Measurements from ENCODE around the gene TMCC3.
"Not testable (repeated sequence)": the region's sequence is repeated elsewhere in the genome, so short reads cannot be mapped to it uniquely, and the experiment has no call there.

TMCC3 gene

DNA sequence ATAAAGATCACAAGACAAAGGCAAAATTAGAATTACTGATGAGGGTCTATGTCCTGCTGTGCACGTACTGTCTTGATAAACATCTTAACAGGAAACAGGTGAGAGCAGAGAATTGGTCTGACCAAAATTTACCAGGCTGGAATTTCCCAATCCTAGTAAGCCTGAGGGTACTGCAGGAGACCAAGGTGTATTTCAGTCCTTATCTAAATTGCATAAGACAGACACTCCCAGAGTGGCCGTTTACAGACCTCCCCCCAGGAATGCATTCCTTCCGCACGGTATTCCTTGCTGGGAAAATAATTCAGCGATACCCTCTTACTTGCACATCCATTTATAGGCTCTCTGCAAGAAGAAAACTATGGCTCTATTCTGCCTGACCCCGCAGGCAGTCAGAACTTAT is 43.5 kb downstream of the TMCC3 start:
- not testable (repeated sequence) for DNase-seq (ENCODE audit: insufficient read length, low spot score); FAIRE-seq

GRCh38 chr12:94604366-94604698 is 46.0 kb downstream of the TMCC3 start:
- DNase-seq (ENCODE audit: insufficient read length, low spot score) (no peak), FAIRE-seq (no peak)

DNA sequence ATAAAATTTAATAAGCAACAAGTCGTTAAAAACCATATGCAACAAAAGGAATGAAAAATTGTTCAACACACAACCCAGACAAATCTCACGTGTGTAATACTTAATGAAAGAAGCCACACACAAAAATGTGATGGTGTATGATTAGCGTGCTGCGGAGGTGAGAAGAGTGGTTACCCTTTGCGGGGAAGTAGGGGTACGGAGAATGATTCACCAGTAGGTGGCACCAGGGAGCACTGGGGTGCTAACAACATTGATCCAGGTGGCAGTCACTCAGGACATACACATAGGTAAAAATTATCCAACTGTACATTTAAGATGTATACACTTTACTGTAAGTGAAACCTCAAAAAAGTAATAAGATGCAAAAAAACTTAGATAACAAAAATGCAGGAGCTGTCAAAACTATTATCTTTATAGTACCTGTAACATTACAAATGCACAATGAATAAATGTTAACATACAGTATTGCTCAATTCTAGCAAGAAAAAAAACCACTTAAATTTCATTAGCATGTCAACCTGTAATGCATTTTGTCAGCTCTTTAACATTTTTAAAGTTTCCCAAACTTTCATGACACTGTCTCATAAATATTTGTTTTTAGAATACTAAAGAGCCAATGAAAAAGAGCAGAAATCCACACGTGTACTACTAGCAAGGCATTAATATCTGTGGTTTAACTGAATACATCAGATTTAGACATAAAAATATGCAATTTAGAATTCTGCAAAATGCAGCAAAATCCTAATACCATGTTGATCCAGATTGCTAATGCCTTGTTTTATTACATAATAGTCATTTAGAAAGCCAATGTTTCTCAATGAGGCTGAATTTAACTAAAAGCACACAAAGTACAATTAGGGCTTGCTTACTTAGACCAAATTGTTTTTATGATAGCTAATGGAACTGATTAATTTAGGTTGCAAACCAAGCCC is 46.7 kb downstream of the TMCC3 start:
- peak; percentile 28 for DNase-seq (ENCODE audit: insufficient read length, low spot score)

DNA sequence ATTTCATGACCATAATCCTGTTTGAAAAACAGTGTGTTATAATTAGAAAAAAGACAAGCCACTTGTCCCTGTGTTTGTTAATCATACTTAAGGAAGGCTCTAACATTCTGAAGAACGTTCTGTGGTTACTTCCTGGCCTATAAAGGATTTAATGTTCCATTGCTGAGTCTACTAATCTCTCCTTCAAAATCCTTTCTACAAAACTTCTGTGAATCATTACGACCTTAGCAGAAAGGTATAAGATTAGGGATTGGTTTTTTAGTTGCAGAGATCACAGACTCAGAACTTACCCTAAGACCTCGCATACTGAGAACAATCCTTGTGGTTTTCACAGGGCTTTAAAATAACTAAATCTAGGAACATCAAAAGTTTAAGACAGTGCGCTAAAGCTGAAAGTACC is 48.3 kb downstream of the TMCC3 start:
- FAIRE-seq (no peak), DNase-seq (ENCODE audit: insufficient read length, low spot score) (no peak)

More for the DNA sequence above, 46.7 kb downstream of the TMCC3 start:
- peak; percentile 26 for FAIRE-seq

DNA sequence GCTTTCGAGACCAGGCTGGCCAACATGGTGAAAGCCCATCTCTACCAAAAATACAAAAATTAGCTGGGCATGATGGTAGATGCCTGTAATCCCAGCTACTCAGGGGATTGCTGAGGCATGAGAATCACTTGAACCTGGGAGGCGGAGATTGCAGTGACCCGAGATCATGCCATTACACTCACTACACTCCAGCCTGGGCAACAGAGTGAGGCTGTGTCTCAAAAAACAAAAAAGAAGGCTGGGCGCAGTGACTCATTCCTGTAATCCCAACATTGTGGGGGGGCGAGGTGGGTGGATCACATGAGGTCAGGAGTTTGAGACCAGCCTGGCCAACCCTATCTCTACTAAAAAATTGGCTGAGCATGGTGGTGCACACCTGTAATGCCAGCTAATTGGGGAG is 49.0 kb downstream of the TMCC3 start:
- not testable (repeated sequence) for FAIRE-seq; DNase-seq (ENCODE audit: insufficient read length, low spot score)

DNA sequence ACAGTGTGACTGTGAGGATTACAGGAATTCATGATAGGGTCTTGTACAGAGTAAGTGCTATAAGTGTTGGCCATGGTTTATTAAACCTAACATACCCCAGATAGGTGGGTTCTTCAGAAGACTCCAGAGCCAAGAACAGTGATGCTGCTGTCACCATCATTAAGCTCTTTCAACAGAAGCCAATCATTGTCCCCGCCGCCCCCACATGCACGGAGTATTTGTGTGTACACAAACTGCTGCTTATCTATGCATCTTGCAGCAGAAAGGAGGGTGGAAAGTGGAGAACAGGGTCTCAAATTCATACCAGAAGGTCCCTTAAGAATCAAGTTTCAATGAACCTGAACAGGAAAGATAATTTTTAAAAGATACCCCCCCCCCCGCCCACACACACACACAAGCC is 51.2 kb downstream of the TMCC3 start:
- no peak for DNase-seq (ENCODE audit: insufficient read length, low spot score)
- FAIRE-seq = no peak

DNA sequence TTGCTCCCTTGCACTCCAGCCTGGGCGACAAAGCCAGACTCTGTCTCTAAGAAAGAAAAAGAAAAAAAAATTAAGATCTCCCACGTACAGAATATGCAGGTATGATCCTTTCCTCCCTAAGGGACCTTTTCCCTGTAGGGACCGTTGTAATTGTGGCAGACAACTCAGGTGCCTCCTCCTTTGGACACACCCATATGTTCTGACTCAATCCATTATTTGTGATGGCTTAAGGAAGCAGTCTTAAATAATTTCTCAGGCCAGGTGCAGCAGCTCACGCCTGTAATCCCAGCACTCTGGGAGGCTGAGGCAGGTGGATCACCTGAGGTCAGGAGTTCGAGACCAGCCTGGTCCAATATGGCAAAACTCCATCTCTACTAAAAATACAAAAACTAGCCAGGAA is 53.1 kb downstream of the TMCC3 start:
- no peak for DNase-seq (ENCODE audit: insufficient read length, low spot score)
- FAIRE-seq = no peak

DNA sequence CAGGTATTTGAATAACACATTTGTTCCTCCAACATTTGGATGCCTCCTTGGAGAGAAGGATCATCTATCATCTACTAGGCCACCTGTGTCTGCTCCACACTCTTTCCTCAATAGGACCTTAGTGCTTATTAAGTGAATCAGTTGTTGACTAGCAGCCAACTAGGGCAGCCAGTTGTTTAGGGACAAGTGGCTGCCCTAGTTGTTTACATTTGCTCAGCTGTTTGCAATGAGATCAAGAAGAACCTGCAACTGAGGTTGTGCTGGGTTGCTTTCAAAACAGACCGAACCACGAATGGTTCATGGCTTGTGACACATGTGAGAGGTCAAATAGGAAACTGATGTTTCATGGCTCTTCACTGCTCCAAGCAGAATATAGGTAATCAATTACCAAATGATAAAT is 53.8 kb downstream of the TMCC3 start:
- DNase-seq (ENCODE audit: insufficient read length, low spot score) = no peak
- FAIRE-seq = no peak

GRCh38 chr12:94595152-94595551 is 55.2 kb downstream of the TMCC3 start:
- no peak for DNase-seq (ENCODE audit: insufficient read length, low spot score)
- FAIRE-seq = no peak

GRCh38 chr12:94594443-94594825 is 55.9 kb downstream of the TMCC3 start:
- no peak for FAIRE-seq
- no peak for DNase-seq (ENCODE audit: insufficient read length, low spot score)

DNA sequence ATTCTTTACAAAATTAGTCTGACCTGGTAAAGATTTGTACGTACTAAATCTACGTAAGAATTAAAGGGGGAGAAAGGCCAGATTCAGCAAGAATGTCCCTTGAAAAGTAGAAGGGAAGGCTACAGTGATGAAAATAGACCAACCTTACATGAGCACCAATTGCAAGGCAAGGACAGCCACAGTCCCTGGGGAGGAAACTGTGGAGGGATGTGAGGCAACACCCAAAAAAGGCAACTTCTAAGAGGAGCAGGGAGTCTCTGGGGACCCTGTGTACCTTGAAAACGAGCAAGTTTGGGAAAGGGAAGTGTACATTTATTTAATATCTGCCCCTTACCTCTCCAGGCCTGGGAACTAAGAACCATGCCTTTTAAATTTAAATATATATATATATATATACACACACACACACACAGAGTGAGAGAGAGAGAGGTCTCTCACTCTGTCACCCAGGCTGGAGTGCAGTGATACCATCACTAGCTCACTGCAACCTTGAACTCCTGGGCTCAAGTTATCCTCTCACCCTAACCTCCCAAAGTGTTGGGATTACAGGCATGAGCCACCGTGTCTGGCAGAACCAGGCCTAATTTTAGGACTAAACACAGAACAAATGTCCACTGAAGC is 56.4 kb downstream of the TMCC3 start:
- no peak for FAIRE-seq

DNA sequence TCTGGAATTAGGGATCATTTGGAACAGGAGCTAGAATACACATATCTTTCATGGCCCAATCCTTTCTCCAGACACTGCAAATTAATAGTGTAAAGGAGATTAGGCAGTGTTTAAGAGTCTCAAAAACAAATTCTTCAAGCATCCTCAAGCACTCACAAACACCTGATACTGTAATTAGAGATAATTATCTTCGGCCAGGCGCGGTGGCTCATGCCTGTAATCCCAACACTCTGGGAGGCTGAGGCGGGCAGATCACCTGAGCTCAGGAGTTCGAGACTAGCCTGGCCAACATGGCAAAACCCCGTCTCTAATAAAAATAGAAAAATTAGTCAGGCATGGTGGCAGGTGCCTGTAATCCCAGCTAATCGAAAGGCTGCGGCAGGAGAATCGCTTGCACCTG is 57.6 kb downstream of the TMCC3 start:
- not testable (repeated sequence) for FAIRE-seq; DNase-seq (ENCODE audit: insufficient read length, low spot score)

More for the DNA sequence above, 56.4 kb downstream of the TMCC3 start:
- DNase-seq (ENCODE audit: insufficient read length, low spot score) = no peak

DNA sequence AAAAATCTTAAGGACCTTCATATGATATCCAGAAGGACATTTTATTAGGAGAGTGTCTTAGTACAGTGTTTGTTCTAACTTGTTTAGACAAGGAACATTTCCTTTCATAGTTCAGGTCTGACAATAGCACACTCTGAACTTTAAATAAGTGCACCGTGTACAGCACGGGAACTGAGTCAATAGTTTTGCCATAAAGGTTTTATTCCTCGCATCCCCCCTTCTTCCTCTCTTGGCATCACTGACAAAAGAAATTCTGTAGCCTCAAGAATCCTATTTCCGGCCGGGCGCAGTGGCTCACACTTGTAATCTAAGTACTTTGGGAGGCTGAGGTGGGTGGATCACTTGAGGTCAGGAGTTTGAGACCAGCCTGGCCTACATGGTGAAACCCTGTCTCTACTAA is 58.3 kb downstream of the TMCC3 start:
- DNase-seq (ENCODE audit: insufficient read length, low spot score) = no peak
- no peak for FAIRE-seq

DNA sequence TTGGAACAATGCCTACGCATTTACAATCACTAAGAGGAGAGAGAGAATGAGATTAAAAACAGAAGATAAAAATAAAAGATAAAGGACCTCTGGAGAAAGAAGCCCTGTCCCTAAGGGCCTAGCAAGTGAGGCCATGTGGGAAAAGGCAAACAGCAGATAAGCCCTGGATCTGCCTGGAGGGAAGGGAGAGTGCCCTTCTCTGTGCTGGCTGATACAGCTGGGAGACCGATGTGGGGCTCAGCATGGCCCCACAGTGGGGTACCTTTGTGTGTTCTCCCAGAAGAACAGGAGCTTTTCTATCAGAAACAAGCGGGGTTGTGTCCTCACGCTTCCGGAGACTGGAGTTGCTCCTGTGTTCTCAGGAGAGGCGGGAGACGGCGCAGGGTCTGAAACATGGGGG is 59.9 kb downstream of the TMCC3 start:
- DNase-seq (ENCODE audit: insufficient read length, low spot score) (no peak), FAIRE-seq (no peak)

GRCh38 chr12:94589591-94590001 is 60.8 kb downstream of the TMCC3 start:
- FAIRE-seq = no peak
- DNase-seq (ENCODE audit: insufficient read length, low spot score) = no peak

GRCh38 chr12:94588346-94588745 is 62.0 kb downstream of the TMCC3 start:
- FAIRE-seq (no peak), DNase-seq (ENCODE audit: insufficient read length, low spot score) (no peak)

DNA sequence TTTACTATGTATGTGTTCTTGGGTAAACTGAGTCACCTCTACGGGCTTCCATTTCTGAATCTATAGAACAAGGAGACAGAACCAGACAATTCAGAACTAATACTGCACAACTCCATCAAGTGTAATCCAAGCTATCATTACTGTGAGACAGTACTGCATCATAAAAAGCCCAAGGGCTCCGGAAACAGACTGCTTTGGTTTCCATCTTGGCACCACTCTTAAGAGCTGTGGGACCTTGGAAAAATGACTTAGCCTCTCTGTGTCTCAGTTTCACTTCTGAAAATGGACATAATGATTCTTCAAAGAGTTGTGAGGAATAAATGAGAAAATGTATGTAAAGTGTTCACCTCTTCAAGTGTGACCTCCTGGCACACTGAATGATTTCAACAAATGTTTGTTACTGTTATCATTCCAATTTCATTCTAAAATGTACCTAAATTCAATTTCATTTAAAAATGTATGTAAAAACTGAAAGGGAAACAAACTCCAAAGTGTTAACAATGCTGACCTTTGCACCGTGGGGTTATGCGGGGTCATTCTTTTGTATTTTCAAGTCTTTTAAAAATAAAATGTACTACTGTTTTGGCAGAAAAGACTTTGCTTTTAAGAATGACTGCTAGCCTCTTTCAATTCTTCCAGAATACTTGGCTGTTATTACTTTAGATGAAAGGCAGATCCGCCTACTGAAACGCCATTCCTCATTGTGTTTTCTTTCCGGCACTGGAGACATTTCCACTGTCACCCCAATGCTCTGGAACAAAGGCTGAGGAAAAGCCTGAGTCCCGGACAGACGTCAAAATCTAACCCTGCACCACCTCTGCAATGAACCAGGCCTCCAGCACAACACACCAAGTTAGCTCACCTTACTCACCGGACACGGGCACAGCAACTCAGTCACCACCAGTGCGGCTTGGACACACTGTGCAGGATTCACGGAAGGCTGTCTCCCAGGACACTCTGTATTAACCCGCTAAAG is 62.8 kb downstream of the TMCC3 start:
- FAIRE-seq = no peak
- DNase-seq (ENCODE audit: insufficient read length, low spot score) = no peak

GRCh38 chr12:94586589-94587259 is 63.6 kb downstream of the TMCC3 start:
- DNase-seq (ENCODE audit: insufficient read length, low spot score) (no peak), FAIRE-seq (no peak)

- FAIRE-seq = no peak
- DNase-seq (ENCODE audit: insufficient read length, low spot score) = no peak
Observed at GRCh38 chr12:94585626-94586025, 64.7 kb downstream of the TMCC3 start.

- FAIRE-seq = no peak
- DNase-seq (ENCODE audit: insufficient read length, low spot score) = no peak
Observed at GRCh38 chr12:94584377-94584776, 66.0 kb downstream of the TMCC3 start.
